ENCODE results near the gene ORM1. TPM values are rescaled to one million over a fixed set of nuclear protein-coding genes. Genes with fewer than 3 reads are reported as not detected.

The ORM1 gene
- total RNA-seq, 1 experiment from 2014 or later = not detected

- intact Hi-C loops (cut with micrococcal nuclease; ENCODE audit: unreplicated experiment) = no loop called here
- no peak overlapping the region for H3K4me2 ChIP-seq
- CTCF ChIA-PET = no interaction called here
These were observed 27.9 kb downstream of the ORM1 start for GRCh38 chr9:114350636-114351401.

GRCh38 chr9:114351932-114352331 lies 29.0 kb downstream of the ORM1 start:
- Histone ChIP-seq H3K4me2 (no peak overlapping the region), H3K4me3 (no peak overlapping the region), H3K36me3 (ENCODE audit: low read depth) (0 out of 2 replicates have a peak, but pooled peaks cover 8% of the 10 kb centered on the region), H2AFZ (no peak overlapping the region), H3F3A (ENCODE audit: insufficient read depth, low read depth) (peaks cover 8% of the 10 kb centered on the region), H3K9me2 (ENCODE audit: insufficient read depth) (no peaks in the 10 kb centered on the region), H4K20me1 (ENCODE audit: insufficient read depth) (no peaks in the 10 kb centered on the region), H3K27me3 (ENCODE audit: insufficient read depth, low read depth) (no peaks in the 10 kb centered on the region), H3K27ac (no peak overlapping the region), H3K9me3 (ENCODE audit: insufficient read depth, low read depth) (no peaks in the 10 kb centered on the region), H3K79me2 (ENCODE audit: low read depth) (no peaks in the 10 kb centered on the region), H3K4me1 (replicated peaks; ENCODE audit: insufficient read depth) (peaks cover 15% of the 10 kb centered on the region)
- intact Hi-C loops (cut with micrococcal nuclease; ENCODE audit: unreplicated experiment) = no loop called here
- BruUV-seq (replicated peaks) = no TSS peak
- ChIA-PET CTCF (no interaction called here), POLR2A (ENCODE audit: unreplicated experiment) (no interaction called here)
- no peak for DNase-seq
- no peak for TF ChIP-seq CTCF (conservative IDR thresholded peaks at IDR 0.05)
- no peak for TF ChIP-seq EZH2 (IDR thresholded peaks at IDR 0.05; ENCODE audit: low read depth)

More at GRCh38 chr9:114350636-114351401, 27.9 kb downstream of the ORM1 start:
- BruUV-seq (replicated peaks) = no TSS peak
- Histone ChIP-seq H3K9me2 (ENCODE audit: insufficient read depth) (no peaks in the 10 kb centered on the region), H3K4me1 (replicated peaks; ENCODE audit: insufficient read depth) (peaks cover 15% of the 10 kb centered on the region), H3K79me2 (ENCODE audit: low read depth) (no peaks in the 10 kb centered on the region), H3K9me3 (ENCODE audit: insufficient read depth, low read depth) (no peaks in the 10 kb centered on the region), H2AFZ (no peak overlapping the region), H4K20me1 (ENCODE audit: insufficient read depth) (no peaks in the 10 kb centered on the region), H3K36me3 (ENCODE audit: low read depth) (0 out of 2 replicates have a peak, but pooled peaks cover 8% of the 10 kb centered on the region), H3K27ac (no peak overlapping the region), H3K27me3 (ENCODE audit: insufficient read depth, low read depth) (no peaks in the 10 kb centered on the region), H3K4me3 (no peak overlapping the region), H3F3A (ENCODE audit: insufficient read depth, low read depth) (peaks cover 8% of the 10 kb centered on the region)
- no peak for DNase-seq
- POLR2A ChIA-PET (ENCODE audit: unreplicated experiment) = no interaction called here
- TF ChIP-seq EZH2 (IDR thresholded peaks at IDR 0.05; ENCODE audit: low read depth) (no peak), CTCF (conservative IDR thresholded peaks at IDR 0.05) (no peak)

DNA sequence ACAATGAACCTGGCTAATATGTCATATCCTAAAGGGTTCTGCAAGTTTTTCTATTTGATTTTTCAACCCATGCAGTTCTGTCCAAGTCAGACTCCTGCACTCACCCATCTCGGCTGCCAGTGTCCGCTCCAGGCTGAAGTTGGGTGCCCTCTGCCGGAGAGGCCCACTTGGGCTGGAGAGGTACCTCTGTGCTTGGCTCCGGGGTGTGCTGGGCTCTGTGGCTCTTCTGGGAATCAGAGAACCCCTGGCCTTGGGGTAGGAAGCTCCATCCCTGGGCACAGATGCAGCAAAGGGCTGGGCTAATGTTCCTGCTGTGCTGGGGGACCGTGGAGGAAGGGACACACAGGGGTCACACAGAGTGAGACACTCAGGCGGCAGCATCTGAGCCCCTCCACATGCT lies 32.9 kb downstream of the ORM1 start:
- intact Hi-C loops (cut with micrococcal nuclease; ENCODE audit: unreplicated experiment) = no loop called here
- ChIA-PET POLR2A (ENCODE audit: unreplicated experiment) (no interaction called here), CTCF (no interaction called here)
- Histone ChIP-seq H3K4me1 (replicated peaks; ENCODE audit: insufficient read depth) (no peaks in the 10 kb centered on the region), H3K4me2 (no peak overlapping the region), H3K4me3 (no peak overlapping the region), H2AFZ (no peak overlapping the region), H4K20me1 (ENCODE audit: insufficient read depth) (no peaks in the 10 kb centered on the region), H3K27me3 (ENCODE audit: insufficient read depth, low read depth) (no peaks in the 10 kb centered on the region), H3K9me2 (ENCODE audit: insufficient read depth) (no peaks in the 10 kb centered on the region), H3K79me2 (ENCODE audit: low read depth) (no peaks in the 10 kb centered on the region), H3F3A (ENCODE audit: insufficient read depth, low read depth) (no peaks in the 10 kb centered on the region), H3K27ac (no peak overlapping the region), H3K9me3 (ENCODE audit: insufficient read depth, low read depth) (no peaks in the 10 kb centered on the region), H3K36me3 (ENCODE audit: low read depth) (0 out of 2 replicates have a peak, but pooled peaks cover 3% of the 10 kb centered on the region)
- TF ChIP-seq EZH2 (IDR thresholded peaks at IDR 0.05; ENCODE audit: low read depth) (no peak), CTCF (conservative IDR thresholded peaks at IDR 0.05) (no peak)
- BruUV-seq (replicated peaks) = no TSS peak
- DNase-seq = no peak

Measured in PC-9 (cell line).